Stimulated activated naive CD8-positive, alpha-beta T cell treated with anti-CD3 and anti-CD28 coated beads, Interleukin-15, Interleukin-2, amounts not matched to agents 100 ng/mL and 50 ng/mL, for 24 hours (primary cell): ENCODE data around the gene ATP6V1E1.

Experiments
- H3K27ac Mint-ChIP-seq: one replicate; pipeline ENCODE4 v1.8.0; 2021; ENCODE audit warnings: mild to moderate bottlenecking, mixed read lengths
- H3K27me3 Mint-ChIP-seq: one replicate; pipeline ENCODE4 v1.8.0; 2021; ENCODE audit warnings: mixed read lengths
- H3K36me3 Mint-ChIP-seq: one replicate; pipeline ENCODE4 v1.8.0; 2021; ENCODE audit warnings: low read depth, mixed read lengths
- H3K4me1 Mint-ChIP-seq: one replicate; pipeline ENCODE4 v1.8.0; 2021; ENCODE audit warnings: low read depth, mixed read lengths
- H3K4me3 Mint-ChIP-seq: one replicate; pipeline ENCODE4 v1.8.0; 2021; ENCODE audit warnings: mild to moderate bottlenecking, mixed read lengths
- H3K9me3 Mint-ChIP-seq: one replicate; pipeline ENCODE4 v1.8.0; 2021; ENCODE audit warnings: mixed read lengths

Gene ATP6V1E1

DNA sequence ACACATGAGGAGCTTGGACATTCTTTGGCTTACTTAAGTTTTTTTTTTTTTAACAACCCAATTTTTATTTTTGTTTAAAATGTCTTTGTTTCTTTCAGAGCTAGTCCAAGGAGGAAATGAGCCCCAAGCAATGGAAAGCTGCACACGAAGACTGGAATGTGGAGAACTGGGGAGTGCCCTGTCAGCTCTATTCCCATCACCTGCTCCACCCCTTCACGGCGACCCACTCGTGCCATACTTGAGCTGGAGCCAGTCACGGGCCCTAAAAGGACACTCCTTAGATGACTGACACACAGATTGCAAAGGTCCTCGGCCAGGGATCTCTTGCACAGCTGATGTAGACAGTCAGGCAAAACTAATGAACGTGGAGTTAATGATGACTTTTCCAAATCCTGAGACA is 75.8 kb downstream of the ATP6V1E1 start:
- H3K9me3 Mint-ChIP-seq: no peaks in the 10 kb centered on the region
- no peaks in the 10 kb centered on the region for H3K27me3 Mint-ChIP-seq
- H3K27ac Mint-ChIP-seq: no peak overlapping the region
- H3K36me3 Mint-ChIP-seq: no peaks in the 10 kb centered on the region
- no peaks in the 10 kb centered on the region for H3K4me1 Mint-ChIP-seq
- H3K4me3 Mint-ChIP-seq: no peak overlapping the region

DNA sequence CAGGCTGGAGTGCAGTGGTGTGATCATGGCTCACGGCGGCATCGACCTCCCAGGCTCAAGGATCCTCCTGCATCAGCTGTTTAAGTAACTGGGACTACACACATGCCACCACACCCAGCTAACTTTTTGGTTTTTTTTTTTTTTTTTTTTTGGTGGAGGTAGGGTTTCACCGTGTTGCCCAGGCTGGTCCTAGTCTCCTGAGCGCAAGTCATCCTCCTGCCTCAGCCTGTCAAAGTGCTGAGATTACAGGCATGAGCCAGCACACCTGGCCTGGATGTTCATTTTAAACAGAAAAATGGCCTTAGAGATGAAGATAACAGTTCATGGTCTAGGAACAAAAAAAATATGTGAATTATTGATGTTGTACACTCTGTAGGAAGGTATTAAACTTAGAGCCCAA is 78.9 kb downstream of the ATP6V1E1 start:
- Mint-ChIP-seq H3K27me3 (no peaks in the 10 kb centered on the region), H3K9me3 (no peaks in the 10 kb centered on the region), H3K4me3 (no peak overlapping the region), H3K4me1 (no peaks in the 10 kb centered on the region), H3K27ac (no peak overlapping the region), H3K36me3 (no peaks in the 10 kb centered on the region)

DNA sequence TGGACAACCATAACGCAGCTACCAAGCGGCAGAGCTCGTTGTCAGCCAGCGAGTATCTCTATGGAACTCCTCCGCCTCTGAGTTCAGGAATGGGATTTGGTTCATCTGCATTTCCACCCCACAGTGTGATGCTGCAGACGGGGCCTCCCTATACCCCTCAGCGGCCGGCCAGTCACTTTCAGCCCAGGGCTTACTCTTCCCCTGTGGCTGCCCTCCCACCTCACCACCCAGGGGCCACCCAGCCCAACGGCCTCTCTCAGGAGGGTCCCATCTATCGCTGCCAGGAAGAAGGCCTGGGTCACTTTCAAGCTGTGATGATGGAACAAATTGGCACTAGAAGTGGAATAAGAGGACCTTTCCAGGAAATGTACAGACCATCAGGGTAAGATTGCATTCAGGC is 79.4 kb downstream of the ATP6V1E1 start:
- Mint-ChIP-seq H3K4me3 (no peak overlapping the region), H3K27me3 (no peaks in the 10 kb centered on the region), H3K36me3 (no peaks in the 10 kb centered on the region), H3K4me1 (no peaks in the 10 kb centered on the region), H3K9me3 (no peaks in the 10 kb centered on the region), H3K27ac (no peak overlapping the region)

DNA sequence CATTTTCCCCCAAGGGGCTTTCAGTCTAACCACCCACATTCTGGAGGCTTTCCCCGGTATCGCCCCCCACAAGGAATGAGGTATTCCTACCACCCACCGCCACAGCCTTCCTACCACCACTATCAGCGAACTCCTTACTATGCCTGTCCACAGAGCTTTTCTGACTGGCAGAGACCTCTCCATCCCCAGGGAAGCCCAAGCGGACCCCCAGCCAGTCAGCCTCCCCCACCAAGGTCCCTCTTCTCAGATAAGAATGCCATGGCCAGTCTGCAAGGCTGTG is 79.9 kb downstream of the ATP6V1E1 start:
- no peaks in the 10 kb centered on the region for H3K9me3 Mint-ChIP-seq
- no peak overlapping the region for H3K4me3 Mint-ChIP-seq
- no peaks in the 10 kb centered on the region for H3K36me3 Mint-ChIP-seq
- no peaks in the 10 kb centered on the region for H3K27me3 Mint-ChIP-seq
- no peaks in the 10 kb centered on the region for H3K4me1 Mint-ChIP-seq
- no peak overlapping the region for H3K27ac Mint-ChIP-seq

DNA sequence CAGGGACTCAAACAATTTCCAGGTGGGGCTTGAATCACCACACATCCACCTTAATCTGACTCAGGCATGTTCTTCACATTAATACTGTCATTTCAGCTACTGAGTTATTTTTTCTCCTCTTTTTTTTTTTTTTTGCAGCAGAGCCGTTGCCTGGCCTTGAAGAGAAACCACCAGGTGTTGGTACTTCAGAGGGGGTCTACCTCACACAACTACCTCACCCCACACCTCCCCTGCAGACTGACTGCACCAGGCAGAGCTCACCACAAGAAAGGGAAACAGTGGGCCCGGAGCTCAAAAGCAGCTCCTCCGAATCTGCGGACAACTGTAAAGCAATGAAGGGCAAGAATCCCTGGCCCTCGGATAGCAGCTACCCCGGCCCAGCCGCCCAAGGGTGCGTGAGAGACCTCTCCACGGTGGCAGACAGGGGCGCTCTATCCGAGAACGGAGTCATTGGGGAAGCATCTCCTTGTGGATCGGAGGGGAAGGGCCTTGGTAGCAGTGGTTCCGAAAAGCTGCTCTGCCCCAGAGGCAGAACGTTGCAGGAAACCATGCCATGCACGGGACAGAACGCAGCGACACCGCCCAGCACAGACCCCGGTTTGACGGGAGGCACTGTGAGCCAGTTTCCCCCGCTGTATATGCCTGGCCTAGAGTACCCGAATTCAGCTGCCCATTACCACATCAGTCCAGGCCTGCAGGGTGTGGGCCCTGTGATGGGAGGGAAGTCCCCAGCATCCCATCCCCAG is 80.4 kb downstream of the ATP6V1E1 start:
- no peak overlapping the region for H3K4me3 Mint-ChIP-seq
- no peaks in the 10 kb centered on the region for H3K4me1 Mint-ChIP-seq
- H3K27ac Mint-ChIP-seq: no peak overlapping the region
- no peaks in the 10 kb centered on the region for H3K9me3 Mint-ChIP-seq
- no peaks in the 10 kb centered on the region for H3K27me3 Mint-ChIP-seq
- no peaks in the 10 kb centered on the region for H3K36me3 Mint-ChIP-seq

DNA sequence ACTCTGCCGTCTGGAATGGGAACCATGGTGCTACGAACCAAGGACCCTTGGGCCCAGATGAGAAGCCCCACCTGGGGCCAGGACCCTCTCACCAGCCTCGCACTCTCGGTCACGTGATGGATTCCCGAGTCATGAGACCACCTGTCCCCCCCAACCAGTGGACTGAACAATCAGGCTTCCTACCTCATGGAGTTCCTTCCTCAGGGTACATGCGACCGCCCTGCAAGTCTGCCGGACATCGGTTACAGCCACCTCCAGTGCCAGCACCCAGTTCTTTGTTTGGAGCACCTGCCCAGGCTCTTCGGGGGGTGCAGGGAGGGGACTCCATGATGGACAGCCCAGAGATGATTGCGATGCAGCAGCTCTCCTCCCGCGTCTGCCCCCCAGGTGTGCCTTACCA is 86.1 kb downstream of the ATP6V1E1 start:
- H3K27me3 Mint-ChIP-seq: no peaks in the 10 kb centered on the region
- no peaks in the 10 kb centered on the region for H3K4me1 Mint-ChIP-seq
- no peaks in the 10 kb centered on the region for H3K36me3 Mint-ChIP-seq
- H3K9me3 Mint-ChIP-seq: no peaks in the 10 kb centered on the region
- H3K27ac Mint-ChIP-seq: no peak overlapping the region
- no peak overlapping the region for H3K4me3 Mint-ChIP-seq
